ENCODE data around the gene MRPL48.

MRPL48 gene

DNA sequence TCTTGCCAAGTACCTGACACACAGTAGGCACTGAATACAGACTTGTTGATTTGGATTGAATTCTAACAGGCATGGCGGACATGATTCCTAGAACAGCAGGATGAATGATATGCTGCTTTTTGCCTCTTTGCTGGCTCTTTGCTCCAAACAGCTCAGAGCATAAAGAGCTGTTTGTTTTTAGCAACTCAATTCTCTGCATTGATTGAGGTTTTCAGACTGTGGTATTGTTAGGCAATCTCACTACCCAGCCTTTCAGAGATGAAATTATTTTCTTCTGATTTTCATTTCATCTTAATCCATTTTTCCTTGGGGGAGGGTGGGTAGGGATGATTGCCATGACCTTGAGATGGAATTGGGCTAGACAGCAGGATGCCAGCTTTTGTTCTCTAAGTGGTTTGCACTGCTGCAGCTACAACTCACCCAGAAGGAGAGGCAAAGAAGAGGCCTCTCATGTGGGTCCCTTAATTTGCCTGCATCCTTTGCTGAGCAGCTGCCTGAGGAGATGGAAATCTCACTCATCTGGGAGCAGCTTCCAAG is 68.4 kb downstream of the MRPL48 start:
- Histone ChIP-seq H3K9ac (ENCODE audit: low read length) (no peak overlapping the region), H3K9me3 (ENCODE audit: insufficient read depth, low read length) (no peaks in the 10 kb centered on the region), H3K4me1 (ENCODE audit: low read length) (peaks cover 2% of the 10 kb centered on the region), H3K79me2 (ENCODE audit: low read length) (no peaks in the 10 kb centered on the region), H3K27ac (ENCODE audit: low read length) (no peak overlapping the region), H4K20me1 (ENCODE audit: insufficient read depth, low read length) (no peaks in the 10 kb centered on the region), H2AFZ (ENCODE audit: low read depth, low read length) (no peak overlapping the region), H3K4me3 (ENCODE audit: low read length) (no peak overlapping the region), H3K36me3 (replicated peaks; ENCODE audit: low read depth, low read length) (peaks cover 15% of the 10 kb centered on the region), H3K27me3 (ENCODE audit: low read depth, low read length) (no peaks in the 10 kb centered on the region), H3K4me2 (ENCODE audit: low read length) (no peak overlapping the region)
- TF ChIP-seq CTCF (IDR thresholded peaks at IDR 0.05; ENCODE audit: low read depth, low read length), result no peak
- no peak for TF ChIP-seq EZH2phosphoT487 (IDR thresholded peaks at IDR 0.05; ENCODE audit: low read depth)

GRCh38 chr11:73859671-73860070 is 72.0 kb downstream of the MRPL48 start:
- Histone ChIP-seq H3K9ac (ENCODE audit: low read length) (no peak overlapping the region), H3K4me3 (ENCODE audit: low read length) (no peak overlapping the region), H3K27me3 (ENCODE audit: low read depth, low read length) (no peaks in the 10 kb centered on the region), H3K79me2 (ENCODE audit: low read length) (no peaks in the 10 kb centered on the region), H3K4me1 (ENCODE audit: low read length) (no peaks in the 10 kb centered on the region), H2AFZ (ENCODE audit: low read depth, low read length) (no peak overlapping the region), H4K20me1 (ENCODE audit: insufficient read depth, low read length) (no peaks in the 10 kb centered on the region), H3K4me2 (ENCODE audit: low read length) (no peak overlapping the region), H3K36me3 (replicated peaks; ENCODE audit: low read depth, low read length) (peaks cover 27% of the 10 kb centered on the region), H3K27ac (ENCODE audit: low read length) (no peak overlapping the region), H3K9me3 (ENCODE audit: insufficient read depth, low read length) (no peaks in the 10 kb centered on the region)
- no peak for TF ChIP-seq CTCF (IDR thresholded peaks at IDR 0.05; ENCODE audit: low read depth, low read length)
- no peak for TF ChIP-seq EZH2phosphoT487 (IDR thresholded peaks at IDR 0.05; ENCODE audit: low read depth)

GRCh38 chr11:73860202-73860601 is 72.5 kb downstream of the MRPL48 start:
- no peaks in the 10 kb centered on the region for H3K4me1 ChIP-seq (ENCODE audit: low read length)
- H3K4me2 ChIP-seq (ENCODE audit: low read length), result no peak overlapping the region
- H3K79me2 ChIP-seq (ENCODE audit: low read length), result no peaks in the 10 kb centered on the region
- peaks cover 29% of the 10 kb centered on the region for H3K36me3 ChIP-seq (replicated peaks; ENCODE audit: low read depth, low read length)
- H3K27me3 ChIP-seq (ENCODE audit: low read depth, low read length), result no peaks in the 10 kb centered on the region
- no peaks in the 10 kb centered on the region for H4K20me1 ChIP-seq (ENCODE audit: insufficient read depth, low read length)
- no peaks in the 10 kb centered on the region for H3K9me3 ChIP-seq (ENCODE audit: insufficient read depth, low read length)
- no peak overlapping the region for H2AFZ ChIP-seq (ENCODE audit: low read depth, low read length)
- TF ChIP-seq EZH2phosphoT487 (IDR thresholded peaks at IDR 0.05; ENCODE audit: low read depth) (no peak), CTCF (IDR thresholded peaks at IDR 0.05; ENCODE audit: low read depth, low read length) (no peak)
- no peak overlapping the region for H3K27ac ChIP-seq (ENCODE audit: low read length)
- H3K4me3 ChIP-seq (ENCODE audit: low read length), result no peak overlapping the region
- no peak overlapping the region for H3K9ac ChIP-seq (ENCODE audit: low read length)

DNA sequence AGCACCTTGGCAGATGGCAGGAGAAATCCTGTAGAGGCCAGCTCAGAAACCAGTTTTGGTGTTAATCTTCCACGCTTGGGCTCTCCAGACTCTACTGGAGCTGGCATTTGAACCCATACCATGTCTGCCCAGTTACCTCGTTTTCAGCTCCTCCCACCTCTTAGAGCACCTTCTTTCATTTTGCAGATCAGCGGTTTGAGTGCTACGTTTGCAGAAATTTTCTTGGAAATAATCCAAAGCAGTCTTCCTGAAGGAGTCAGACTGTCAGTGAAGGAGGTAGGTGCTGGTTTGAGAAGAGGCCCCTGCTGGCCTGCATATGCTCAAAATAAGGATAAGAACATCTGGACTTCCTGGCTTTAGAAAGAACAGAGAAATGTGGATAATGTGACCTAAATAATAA is 75.3 kb downstream of the MRPL48 start:
- no peak overlapping the region for H3K4me2 ChIP-seq (ENCODE audit: low read length)
- H4K20me1 ChIP-seq (ENCODE audit: insufficient read depth, low read length), result no peaks in the 10 kb centered on the region
- H3K9ac ChIP-seq (ENCODE audit: low read length), result no peak overlapping the region
- H3K79me2 ChIP-seq (ENCODE audit: low read length), result no peaks in the 10 kb centered on the region
- no peaks in the 10 kb centered on the region for H3K4me1 ChIP-seq (ENCODE audit: low read length)
- peaks cover 32% of the 10 kb centered on the region for H3K36me3 ChIP-seq (replicated peaks; ENCODE audit: low read depth, low read length)
- no peaks in the 10 kb centered on the region for H3K9me3 ChIP-seq (ENCODE audit: insufficient read depth, low read length)
- TF ChIP-seq CTCF (IDR thresholded peaks at IDR 0.05; ENCODE audit: low read depth, low read length) (no peak), EZH2phosphoT487 (IDR thresholded peaks at IDR 0.05; ENCODE audit: low read depth) (no peak)
- H3K27me3 ChIP-seq (ENCODE audit: low read depth, low read length), result no peaks in the 10 kb centered on the region
- no peak overlapping the region for H2AFZ ChIP-seq (ENCODE audit: low read depth, low read length)
- no peak overlapping the region for H3K4me3 ChIP-seq (ENCODE audit: low read length)
- H3K27ac ChIP-seq (ENCODE audit: low read length), result no peak overlapping the region

Data from OCI-LY3 (cell line).